GM12892 (cell line): ENCODE data around the gene RHOT1.

ENCODE experiments used
- POLR2A ChIP-seq: IDR thresholded peaks from 2 replicates; pipeline ENCODE4 v1.6.1; 2011; ENCODE audit warnings: low read depth, low read length, control low read depth
- POLR2AphosphoS5 ChIP-seq: IDR thresholded peaks from 2 replicates; pipeline ENCODE4 v1.6.1; 2011; ENCODE audit warnings: low read depth, low read length, control low read depth
- TAF1 ChIP-seq: IDR thresholded peaks from 2 replicates; pipeline ENCODE4 v1.6.1; 2011; ENCODE audit warnings: low read depth, mild to moderate bottlenecking, control low read depth, low read length, borderline replicate concordance

DNA sequence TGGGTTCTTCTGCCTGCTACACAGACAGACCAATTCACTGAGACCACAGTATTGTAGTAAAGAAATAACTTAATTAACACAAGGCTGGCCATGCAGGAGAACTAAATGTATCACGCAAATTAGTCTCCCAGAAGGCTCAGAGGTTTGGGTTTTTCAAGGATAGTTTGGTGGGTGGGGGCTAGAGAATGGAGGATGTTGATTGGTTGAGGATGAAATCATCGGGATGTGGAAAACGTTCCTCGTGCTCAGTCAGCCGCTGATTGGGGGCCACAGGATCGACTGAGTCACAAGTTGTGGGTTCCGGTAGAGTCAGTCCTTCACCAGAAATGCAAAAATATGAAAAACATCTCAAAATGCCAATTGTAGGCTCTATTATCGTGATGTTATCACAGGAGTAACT lies 18.7 kb downstream of the RHOT1 start:
- TF ChIP-seq POLR2A (no peak), POLR2AphosphoS5 (no peak), TAF1 (no peak)
